Measurements from ENCODE around the gene BRMS1. TPM values are rescaled to one million over a fixed set of nuclear protein-coding genes. Genes with fewer than 3 reads are reported as not detected.

BRMS1 gene
- polyA plus RNA-seq, 4 donors, result 30.3 to 34.9 (median 31.4) TPM

DNA sequence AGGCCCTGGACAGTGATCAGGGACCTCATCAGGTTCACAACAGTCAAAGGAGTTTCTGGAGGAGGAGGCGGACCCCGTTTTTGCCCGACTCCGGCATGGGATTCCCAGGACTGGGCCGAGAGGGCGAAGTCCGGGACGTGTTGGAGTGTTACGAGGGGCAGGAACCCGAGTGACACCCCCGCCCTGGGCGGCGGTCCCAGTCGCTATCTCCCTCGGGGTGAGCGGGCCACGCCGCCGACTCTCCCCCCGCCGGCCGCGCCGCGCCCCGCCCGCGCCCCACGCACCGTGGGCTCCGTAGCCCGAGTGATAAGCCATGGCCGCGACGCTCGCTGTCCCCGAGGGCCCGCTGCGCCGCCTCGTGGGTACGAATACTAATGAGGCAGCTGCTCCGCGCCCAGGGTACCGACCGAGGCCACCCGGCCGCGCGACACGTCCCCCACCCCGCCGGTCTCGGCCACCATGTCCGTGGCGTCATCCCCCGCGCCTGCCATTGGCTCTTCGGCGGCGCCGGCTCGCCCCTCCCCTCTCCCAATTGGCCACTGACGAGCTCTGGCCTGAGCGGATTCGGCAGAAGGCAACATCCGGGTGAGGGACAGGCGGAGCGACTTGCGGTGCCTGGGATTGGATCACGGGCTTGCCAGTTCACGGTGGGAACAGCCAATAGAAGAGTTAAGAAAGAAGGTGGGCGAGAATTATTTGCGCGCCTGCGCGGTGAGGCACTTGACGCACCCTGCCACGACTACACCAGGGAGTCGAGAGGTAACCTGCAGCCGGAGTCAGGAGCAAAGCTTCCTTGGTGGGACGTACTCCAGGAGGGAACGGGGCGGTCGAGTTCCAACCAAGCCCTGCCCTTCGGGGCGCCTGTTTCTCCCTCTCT is 56.0 kb downstream of the BRMS1 start, which contains the start of gene YIF1A:
YIF1A (minus strand) TSS at position 473 of the 877 bp plus-strand sequence; CDS start at position 315, 158 bp downstream.
- DNase-seq (ENCODE audit: low read depth in 4 of 4, low spot score in 3 of 4), result peak; percentile 93 to 97 (median 96)

DNA sequence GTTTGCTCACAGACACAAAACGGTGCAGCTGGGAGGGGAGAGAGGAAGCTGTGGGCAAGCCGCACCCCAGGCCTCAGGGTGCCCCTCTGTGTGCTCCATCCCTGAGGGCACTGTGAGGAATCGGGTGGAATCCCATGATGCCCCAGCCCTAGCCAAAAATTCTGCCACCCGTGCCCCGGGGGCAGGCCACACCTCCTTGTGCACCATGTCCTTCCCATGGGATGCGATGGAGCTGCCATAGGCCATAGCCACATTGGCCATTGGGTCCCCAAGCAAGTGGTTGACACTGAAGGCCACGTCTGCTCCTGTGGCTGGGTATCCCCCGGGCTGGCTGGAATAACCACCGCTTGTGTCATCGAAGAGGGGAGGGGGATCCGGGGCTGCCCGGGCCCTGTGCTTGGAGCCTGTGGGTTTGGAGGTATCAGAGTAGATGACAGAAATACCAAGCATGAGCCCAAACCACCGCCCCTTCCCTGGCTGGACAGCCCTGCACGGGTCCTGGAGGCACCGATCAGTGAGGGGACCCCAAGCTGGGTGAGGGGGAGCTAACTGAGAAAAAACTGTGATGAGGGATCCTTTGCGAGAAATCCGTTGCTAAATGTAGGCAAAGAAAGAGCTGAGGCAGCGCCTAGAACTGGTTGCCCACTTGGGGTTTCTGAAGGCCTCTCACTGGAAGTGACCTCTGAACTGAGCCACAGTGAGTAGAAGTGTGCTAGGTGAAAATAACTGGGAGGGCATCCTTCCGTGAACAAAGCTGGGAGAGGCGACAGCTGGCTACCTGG is 56.8 kb downstream of the BRMS1 start:
- no peak for DNase-seq (ENCODE audit: low read depth in 4 of 4, low spot score in 3 of 4)

Other genes starting within 250 kb of the BRMS1 start
- gene KLC2, start 87.4 kb downstream of the BRMS1 start, polyA plus RNA-seq (ENCODE audit: insufficient read length in 4 of 4), result 10 to 100 TPM; 16.7 to 28.1 (median 19.9) TPM
- gene RAB1B, start 76.5 kb downstream of the BRMS1 start, polyA plus RNA-seq (ENCODE audit: insufficient read length in 4 of 4), result 100 to 1,000 TPM; 126 to 156 (median 129) TPM
- 1 to 10 TPM; 3.4 to 4.7 (median 4.1) TPM for gene CNIH2, start 66.9 kb downstream of the BRMS1 start, polyA plus RNA-seq (ENCODE audit: insufficient read length in 4 of 4)
- gene YIF1A, start 56.0 kb downstream of the BRMS1 start, polyA plus RNA-seq (ENCODE audit: insufficient read length in 4 of 4), result 10 to 100 TPM; 48.5 to 67.8 (median 50.8) TPM
- gene TMEM151A, start 53.2 kb downstream of the BRMS1 start, polyA plus RNA-seq (ENCODE audit: insufficient read length in 4 of 4), result under 1 TPM in 1 of 4 donors, not detected in 3; 0.05 TPM
- gene CD248, start 28.1 kb downstream of the BRMS1 start, polyA plus RNA-seq (ENCODE audit: insufficient read length in 4 of 4), result 10 to 100 TPM; 69.0 to 80.6 (median 73.7) TPM
- gene RIN1, start 8.7 kb downstream of the BRMS1 start, polyA plus RNA-seq (ENCODE audit: insufficient read length in 4 of 4), result 1 to 10 TPM; 2.5 to 3.1 (median 2.9) TPM
- 10 to 100 TPM; 53.4 to 62.9 (median 56.8) TPM for gene B4GAT1, start 2.5 kb upstream of the BRMS1 start, polyA plus RNA-seq (ENCODE audit: insufficient read length in 4 of 4)
- gene SLC29A2, start 26.7 kb upstream of the BRMS1 start, polyA plus RNA-seq (ENCODE audit: insufficient read length in 4 of 4), result 10 to 100 TPM; 18.5 to 23.1 (median 20.8) TPM
- gene NPAS4, start 75.9 kb upstream of the BRMS1 start, polyA plus RNA-seq (ENCODE audit: insufficient read length in 4 of 4), result under 1 TPM; 0.12 to 0.30 (median 0.26) TPM
- 10 to 100 TPM; 72.4 to 80.1 (median 78.3) TPM for gene MRPL11, start 93.7 kb upstream of the BRMS1 start, polyA plus RNA-seq (ENCODE audit: insufficient read length in 4 of 4)
- 1 to 10 TPM; 4.5 to 7.0 (median 5.2) TPM for gene PELI3, start 121.8 kb upstream of the BRMS1 start, polyA plus RNA-seq (ENCODE audit: insufficient read length in 4 of 4)
- gene DPP3, start 135.3 kb upstream of the BRMS1 start, polyA plus RNA-seq (ENCODE audit: insufficient read length in 4 of 4), result 10 to 100 TPM; 19.7 to 26.0 (median 22.5) TPM
- 10 to 100 TPM; 68.9 to 76.6 (median 76.0) TPM for gene BBS1, start 165.5 kb upstream of the BRMS1 start, polyA plus RNA-seq (ENCODE audit: insufficient read length in 4 of 4)
- 10 to 100 TPM in 1 of 4 donors, 1 to 10 TPM in 3; 7.8 to 11.9 (median 8.5) TPM for gene ZDHHC24, start 200.9 kb upstream of the BRMS1 start, polyA plus RNA-seq (ENCODE audit: insufficient read length in 4 of 4)
- under 1 TPM; 0.40 to 0.67 (median 0.50) TPM for gene ACTN3, start 201.8 kb upstream of the BRMS1 start, polyA plus RNA-seq (ENCODE audit: insufficient read length in 4 of 4)
- gene CTSF, start 223.5 kb upstream of the BRMS1 start, polyA plus RNA-seq (ENCODE audit: insufficient read length in 4 of 4), result 100 to 1,000 TPM in 3 of 4 donors, 10 to 100 TPM in 1; 94.2 to 115 (median 103) TPM
- gene CCDC87, start 248.0 kb upstream of the BRMS1 start, polyA plus RNA-seq (ENCODE audit: insufficient read length in 4 of 4), result under 1 TPM; 0.30 to 0.37 (median 0.33) TPM
- gene CCS, start 248.1 kb upstream of the BRMS1 start, polyA plus RNA-seq (ENCODE audit: insufficient read length in 4 of 4), result 10 to 100 TPM; 40.6 to 61.2 (median 50.2) TPM

Measured in right renal pelvis (tissue), 4 donors.